Measurements from ENCODE around the gene PRSS8.
"Not testable (repeated sequence)": the region's sequence is repeated elsewhere in the genome, so short reads cannot be mapped to it uniquely, and the experiment has no call there.

PRSS8 gene

GRCh38 chr16:31135535-31136286, at the start of gene PRSS8:
Gene PRSS8 (minus strand): TSS chr16:31135727. CDS start chr16:31135498, 229 bp downstream.
- DNase-seq: no peak

GRCh38 chr16:31184888-31185287, 49.4 kb upstream of the PRSS8 start:
- DNase-seq: no peak

DNA sequence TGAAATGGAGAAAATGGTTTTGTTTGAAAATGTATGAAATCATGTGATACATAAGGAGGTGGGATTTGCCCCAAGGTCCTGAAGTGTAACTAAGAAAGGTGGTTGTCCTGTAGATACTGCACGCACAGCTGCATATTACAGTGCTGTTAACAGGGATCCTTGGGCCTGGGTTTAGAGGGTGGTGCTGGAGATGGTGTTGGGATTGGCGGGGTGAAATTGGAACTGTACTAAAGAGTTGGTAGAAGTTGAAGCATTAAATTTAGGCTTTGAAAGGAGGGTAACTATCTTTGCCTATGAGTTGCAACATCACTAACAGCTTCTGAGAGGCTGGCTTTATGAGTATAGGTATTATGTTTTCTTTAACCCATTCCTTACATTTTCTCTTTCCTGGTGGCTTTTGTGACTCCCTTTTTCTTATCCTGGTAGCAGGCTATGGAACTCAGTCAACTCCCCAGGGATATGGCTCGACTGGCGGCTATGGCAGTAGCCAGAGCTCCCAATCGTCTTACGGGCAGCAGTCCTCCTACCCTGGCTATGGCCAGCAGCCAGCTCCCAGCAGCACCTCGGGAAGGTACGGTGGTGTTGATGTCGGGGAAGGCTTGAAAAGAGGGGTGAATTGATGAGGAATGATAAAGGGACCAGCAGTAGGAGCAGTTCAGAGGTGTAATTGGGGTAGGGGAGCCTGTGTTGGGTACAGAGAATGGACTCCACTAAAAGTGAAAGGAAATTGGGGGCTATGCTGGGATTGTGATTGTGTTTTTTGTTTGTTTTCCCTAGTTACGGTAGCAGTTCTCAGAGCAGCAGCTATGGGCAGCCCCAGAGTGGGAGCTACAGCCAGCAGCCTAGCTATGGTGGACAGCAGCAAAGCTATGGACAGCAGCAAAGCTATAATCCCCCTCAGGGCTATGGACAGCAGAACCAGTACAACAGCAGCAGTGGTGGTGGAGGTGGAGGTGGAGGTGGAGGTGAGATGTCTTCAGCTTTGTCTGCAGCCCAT, 48.2 kb upstream of the PRSS8 start:
- no peak for DNase-seq

- no peak for DNase-seq
These were observed 46.9 kb upstream of the PRSS8 start for GRCh38 chr16:31182391-31182790.

- DNase-seq: peak; percentile 17
These were observed 45.7 kb upstream of the PRSS8 start for GRCh38 chr16:31181102-31181830.

DNA sequence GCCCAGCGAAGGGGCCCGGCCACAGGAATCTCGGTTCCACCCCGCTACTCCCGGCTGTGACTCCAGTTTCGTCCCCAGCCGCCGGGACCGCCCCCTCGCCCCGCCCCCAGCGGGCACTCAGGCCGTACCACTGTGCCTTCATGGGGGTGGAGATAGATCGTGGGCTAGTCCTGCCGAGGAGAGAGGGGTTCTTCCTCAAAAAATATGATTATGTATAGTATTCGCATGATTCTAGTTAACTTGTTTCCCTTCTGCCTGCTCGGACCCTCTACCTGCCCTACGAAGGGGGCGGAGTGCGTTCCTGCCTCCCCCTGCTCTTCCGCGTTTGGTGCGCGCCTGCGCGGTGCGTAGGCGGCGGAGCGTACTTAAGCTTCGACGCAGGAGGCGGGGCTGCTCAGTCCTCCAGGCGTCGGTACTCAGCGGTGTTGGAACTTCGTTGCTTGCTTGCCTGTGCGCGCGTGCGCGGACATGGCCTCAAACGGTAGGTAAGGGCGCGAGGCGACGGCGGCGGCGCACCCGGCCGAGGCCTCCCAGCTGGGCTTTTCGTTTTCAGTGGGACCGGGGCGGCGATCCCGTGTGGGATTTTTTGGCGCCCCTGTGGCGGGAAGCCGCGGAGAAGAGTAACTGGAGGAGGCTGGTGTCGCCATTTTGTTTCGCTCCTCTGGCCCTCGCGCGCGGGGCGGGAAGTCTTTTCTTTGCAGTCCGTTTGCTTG, 44.4 kb upstream of the PRSS8 start, which contains the start of gene FUS:
Gene FUS, plus strand, starts transcription at position 393 of the 713 bp plus-strand sequence. Its CDS starts 76 bp downstream, at position 469.
- peak; percentile 86 for DNase-seq

DNA sequence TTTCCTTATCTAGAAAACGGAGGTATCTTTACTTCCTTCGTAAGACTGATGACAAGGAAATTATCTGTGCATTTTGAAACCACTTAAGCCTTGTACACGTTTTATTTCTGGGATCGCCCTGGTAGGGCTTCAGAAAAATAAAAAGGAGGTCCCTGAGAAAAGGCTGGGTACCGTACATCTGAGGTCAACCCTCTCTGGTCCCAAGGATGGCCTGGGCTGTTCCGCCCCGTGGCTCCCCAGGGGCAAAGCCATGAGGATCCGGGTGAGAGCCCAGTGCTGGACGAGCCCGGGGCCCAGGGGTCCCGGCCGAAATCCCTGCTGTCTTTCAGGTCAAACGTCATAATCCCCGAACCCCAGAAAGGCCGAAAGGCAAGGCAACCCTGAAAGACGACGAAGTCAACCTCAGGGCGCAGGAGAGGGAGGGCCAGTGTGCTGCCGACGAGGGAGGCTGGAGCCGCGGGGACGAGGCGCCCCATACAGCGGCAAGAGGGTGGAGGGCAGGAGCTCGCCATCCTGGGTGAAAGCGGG, 43.8 kb upstream of the PRSS8 start:
- no peak for DNase-seq

DNA sequence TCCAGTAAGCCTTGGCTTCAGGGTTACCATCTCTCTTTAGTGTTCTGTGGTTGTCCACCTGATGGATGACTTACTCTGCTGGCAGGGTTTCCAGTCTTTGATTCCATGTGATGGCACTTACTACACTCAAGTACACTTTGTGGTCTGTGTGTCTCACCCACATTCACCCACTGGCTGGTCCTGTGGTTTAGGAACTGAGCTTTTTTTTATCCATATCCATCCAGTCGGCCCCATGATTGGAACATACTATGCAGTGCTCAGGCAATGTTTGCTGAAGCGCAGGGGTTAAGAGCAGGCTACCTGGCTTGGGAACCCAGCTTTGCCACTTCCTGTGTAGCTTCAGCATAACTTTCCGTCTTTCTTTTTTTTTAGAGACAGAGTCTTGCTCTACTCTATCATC, 41.6 kb upstream of the PRSS8 start:
- no peak for DNase-seq

GRCh38 chr16:31170048-31170447, 34.5 kb upstream of the PRSS8 start:
- DNase-seq: not testable (repeated sequence)

DNA sequence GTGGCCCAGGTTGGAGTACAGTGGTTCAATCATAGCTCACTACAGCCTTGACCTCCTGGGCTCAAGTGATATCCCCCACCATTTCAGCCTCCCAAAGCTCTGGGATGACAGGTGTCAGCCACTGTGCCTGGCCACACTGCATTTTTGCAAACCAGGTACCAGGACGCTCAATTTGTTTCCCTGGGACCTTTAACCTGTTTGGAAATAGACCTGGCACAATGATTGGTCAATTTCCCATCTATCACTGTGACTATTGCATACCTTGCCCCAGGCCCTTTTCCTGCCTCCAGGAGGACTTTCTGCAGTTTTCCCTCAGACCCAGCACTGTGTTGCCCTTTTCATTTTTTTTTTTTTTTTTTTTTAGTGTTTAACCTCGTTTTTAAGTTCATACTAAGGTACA, 33.3 kb upstream of the PRSS8 start:
- no peak for DNase-seq

GRCh38 chr16:31167315-31167714, 31.8 kb upstream of the PRSS8 start:
- DNase-seq: no peak

DNA sequence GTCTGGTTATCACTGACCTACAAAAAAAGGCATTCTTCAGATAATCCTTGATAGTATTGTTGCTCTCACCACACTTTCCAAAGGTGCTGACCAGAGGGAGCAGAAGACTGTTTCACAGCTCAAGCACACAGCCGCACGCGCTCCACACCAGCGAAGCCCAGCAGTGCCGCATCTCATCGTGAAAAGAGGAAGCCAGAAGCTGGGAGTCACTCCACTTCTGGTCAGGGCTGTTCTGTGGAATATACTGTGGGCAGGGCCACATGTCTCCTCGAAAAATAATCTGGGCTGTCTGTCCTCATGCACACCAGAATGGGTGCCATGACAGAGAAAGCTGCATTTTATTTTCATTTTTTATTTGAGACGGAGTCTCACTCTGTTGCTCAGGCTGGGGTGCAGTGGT, 21.6 kb upstream of the PRSS8 start:
- DNase-seq: no peak

- DNase-seq: not testable (repeated sequence)
These were observed 15.4 kb upstream of the PRSS8 start for GRCh38 chr16:31150976-31151375.

GRCh38 chr16:31149894-31150890, 14.7 kb upstream of the PRSS8 start, which contains the start of gene PRSS36:
Gene PRSS36 (minus strand): TSS chr16:31150066. CDS start chr16:31150035, 31 bp downstream.
- no peak for DNase-seq

GRCh38 chr16:31149332-31149731, 13.8 kb upstream of the PRSS8 start:
- no peak for DNase-seq

DNA sequence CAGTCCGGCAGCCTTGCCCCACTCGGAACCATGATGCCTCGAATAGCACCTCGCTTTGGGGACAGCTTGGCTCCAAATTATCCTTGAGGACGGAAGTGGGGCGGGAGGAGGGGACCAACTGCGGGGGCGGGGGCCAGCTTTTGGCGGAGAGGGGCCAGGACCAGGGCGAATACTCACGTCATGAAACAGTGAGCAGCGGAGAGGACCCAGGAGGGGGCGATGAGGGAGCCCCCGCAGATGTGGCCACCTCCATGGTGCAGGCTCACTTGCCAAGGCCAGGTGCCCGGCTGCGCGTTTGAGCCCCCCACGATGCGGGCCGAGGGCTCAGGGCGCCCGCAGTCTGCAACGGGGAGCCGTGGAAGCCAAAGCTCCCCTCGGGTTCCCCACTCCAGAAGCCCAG, 13.4 kb upstream of the PRSS8 start:
- DNase-seq: no peak

DNA sequence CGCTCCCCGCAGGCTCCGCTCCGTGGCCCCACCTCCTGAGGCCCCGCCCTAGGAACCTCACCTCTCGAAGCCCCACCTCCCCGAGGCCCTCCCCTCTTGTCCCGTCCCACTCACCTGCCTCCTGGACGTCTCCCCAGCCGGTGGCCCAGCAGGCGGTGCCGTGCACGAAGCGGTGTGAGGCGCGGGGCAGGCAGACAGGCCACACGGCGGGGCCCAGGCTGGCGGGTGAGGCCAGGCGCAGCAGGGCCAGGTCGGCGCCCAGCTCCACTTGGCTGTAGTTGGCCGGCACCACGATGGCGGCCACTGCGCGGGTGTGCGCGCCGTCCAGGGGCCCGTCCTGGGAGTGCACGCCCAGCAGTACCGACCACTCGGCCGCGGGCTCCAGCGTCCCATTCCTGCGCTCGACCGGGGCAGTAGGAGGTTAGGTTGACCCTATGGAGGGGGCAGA, 12.8 kb upstream of the PRSS8 start:
- no peak for DNase-seq

- no peak for DNase-seq
These were observed 12.0 kb upstream of the PRSS8 start for GRCh38 chr16:31147574-31147973.

DNA sequence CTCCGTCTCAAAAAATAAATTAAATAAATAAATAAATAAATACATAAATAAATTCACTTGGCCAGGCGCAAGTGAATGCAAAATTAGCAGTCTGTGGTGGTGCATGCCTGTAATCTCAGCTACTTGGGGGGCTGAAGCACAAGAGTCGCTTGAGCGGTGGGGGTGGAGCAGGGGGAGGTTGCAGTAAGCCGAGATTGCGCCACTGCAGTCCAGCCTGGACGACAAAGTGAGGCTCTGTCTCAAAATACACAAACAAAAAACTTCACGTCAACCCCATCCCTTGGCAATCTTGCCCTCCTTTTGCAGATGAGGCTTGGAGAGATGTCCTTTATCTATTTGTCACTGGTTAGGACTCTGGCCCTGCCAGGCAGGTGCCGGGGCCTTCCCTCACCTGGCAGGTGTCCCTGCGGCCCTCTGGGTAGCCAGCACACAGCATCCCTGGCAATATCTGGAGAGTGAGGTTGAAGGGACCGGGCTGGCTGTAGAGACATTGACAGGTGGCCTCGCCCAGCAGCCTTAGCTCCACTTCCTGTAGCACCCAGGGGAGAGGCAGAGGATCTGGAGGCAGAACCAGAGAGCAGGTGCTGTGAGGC, 10.0 kb upstream of the PRSS8 start:
- no peak for DNase-seq

GRCh38 chr16:31144418-31144817, 8.9 kb upstream of the PRSS8 start:
- not testable (repeated sequence) for DNase-seq
